Gastrocnemius medialis (tissue), 4 donors: ENCODE measurements around the gene SLC6A19.

ENCODE experiments used
- POLR2A ChIP-seq, 2 donors: fragments of 450-650 bp; IDR thresholded peaks; one replicate each; pipeline ENCODE4 v1.6.1; 2017; ENCODE audit warnings: antibody characterized with exemption in 2 of 2, mild to moderate bottlenecking in 2 of 2, moderate library complexity in 2 of 2
- TF ChIP-seq, protein P1 (sequence below), 5 experiments: fragments of 450-650 bp in 3 of 5; fragments of 200-600 bp in 2 of 5; sonication (generic) in 2 of 5; IDR thresholded peaks in 4 of 5; conservative IDR thresholded peaks in 1 of 5; 1 replicate in 4 of 5; 2 replicates in 1 of 5; pipeline ENCODE4 v1.5.1; 2016 to 2019; ENCODE audit warnings: antibody characterized with exemption in 5 of 5, mild to moderate bottlenecking in 3 of 5, moderate library complexity in 3 of 5

DNA sequence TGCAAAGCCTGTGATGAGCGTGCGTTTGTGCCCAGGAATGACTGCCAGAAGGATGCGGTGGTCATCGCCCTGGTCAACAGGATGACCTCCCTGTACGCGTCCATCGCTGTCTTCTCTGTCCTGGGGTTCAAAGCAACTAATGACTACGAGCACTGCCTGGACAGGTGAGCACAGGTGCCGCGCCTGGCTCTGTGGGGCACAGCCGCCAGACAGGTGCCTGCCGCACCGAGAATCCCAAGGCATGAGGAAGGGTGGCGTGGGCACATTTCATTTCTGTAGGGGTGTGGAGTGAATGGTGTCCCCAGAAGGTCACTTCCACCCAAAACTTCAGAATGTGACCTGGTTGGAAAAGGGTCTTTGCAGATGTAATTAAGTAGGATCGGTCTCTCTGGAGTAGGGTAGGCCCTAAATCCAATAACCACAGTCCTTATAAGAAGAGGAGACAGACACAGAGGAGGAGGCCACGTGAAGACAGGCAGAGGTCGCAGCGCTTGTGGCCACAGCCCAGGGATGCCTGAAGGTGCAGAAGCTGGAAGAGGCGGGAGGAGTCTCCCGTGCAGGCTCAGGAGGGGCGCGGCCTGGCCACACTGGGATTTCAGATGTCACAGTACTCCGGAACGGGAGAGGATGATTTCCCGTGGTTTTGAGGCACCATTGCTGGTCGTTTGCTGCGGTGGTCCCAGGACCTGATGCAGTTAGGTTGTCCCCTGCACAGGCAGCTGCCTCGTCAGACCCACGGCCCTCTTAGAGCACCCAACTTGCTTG, 39.3 kb downstream of the SLC6A19 start:
- TF ChIP-seq, protein P1, sequence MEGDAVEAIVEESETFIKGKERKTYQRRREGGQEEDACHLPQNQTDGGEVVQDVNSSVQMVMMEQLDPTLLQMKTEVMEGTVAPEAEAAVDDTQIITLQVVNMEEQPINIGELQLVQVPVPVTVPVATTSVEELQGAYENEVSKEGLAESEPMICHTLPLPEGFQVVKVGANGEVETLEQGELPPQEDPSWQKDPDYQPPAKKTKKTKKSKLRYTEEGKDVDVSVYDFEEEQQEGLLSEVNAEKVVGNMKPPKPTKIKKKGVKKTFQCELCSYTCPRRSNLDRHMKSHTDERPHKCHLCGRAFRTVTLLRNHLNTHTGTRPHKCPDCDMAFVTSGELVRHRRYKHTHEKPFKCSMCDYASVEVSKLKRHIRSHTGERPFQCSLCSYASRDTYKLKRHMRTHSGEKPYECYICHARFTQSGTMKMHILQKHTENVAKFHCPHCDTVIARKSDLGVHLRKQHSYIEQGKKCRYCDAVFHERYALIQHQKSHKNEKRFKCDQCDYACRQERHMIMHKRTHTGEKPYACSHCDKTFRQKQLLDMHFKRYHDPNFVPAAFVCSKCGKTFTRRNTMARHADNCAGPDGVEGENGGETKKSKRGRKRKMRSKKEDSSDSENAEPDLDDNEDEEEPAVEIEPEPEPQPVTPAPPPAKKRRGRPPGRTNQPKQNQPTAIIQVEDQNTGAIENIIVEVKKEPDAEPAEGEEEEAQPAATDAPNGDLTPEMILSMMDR (IDR thresholded peaks at IDR 0.05 in 4 of 5, conservative IDR thresholded peaks at IDR 0.05 in 1 of 5) = no peak
- no peak for TF ChIP-seq POLR2A (IDR thresholded peaks at IDR 0.05)
